ENCODE data around the gene TRIO. TPM values are rescaled to one million over a fixed set of nuclear protein-coding genes. Genes with fewer than 3 reads are reported as not detected.

Gene TRIO
- total and polyA plus RNA-seq, 2 of the 8 experiments (the other 6 are each of a cell fraction or from before 2014, with no cell fraction given) = 35.1 to 69.1 TPM

DNA sequence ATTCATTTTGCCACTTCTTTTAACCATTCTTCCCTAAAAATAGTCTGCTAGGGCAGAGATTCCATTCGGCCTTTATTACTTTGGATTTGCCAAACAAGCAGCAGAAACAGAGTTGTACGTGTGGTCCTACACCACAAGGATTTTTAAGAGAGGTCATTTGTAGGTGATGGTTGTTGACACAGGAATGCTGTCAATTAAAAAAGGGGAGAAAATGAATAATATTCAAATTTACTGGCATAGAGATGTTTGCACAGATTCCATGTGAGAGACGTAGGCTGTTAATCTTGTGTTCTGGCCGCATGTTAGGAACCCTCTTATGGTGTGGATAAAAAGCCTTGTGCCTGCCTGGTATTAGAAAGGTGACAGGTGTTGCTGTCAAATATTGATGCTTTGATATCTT is 34.9 kb downstream of the TRIO start:
- Histone ChIP-seq H4K91ac (replicated peaks; ENCODE audit: insufficient read length, low read length) (no peak overlapping the region), H2BK15ac (ENCODE audit: low read length) (no peak overlapping the region), H2BK12ac (ENCODE audit: low read depth, low read length) (no peak overlapping the region), H3K9me3 (ENCODE audit: insufficient read depth in 2 of 2, low read depth in 1 of 2, low read length in 1 of 2) (no peaks in the 10 kb centered on the region), H3K79me1 (ENCODE audit: low read depth, low read length) (peaks cover 14% of the 10 kb centered on the region), H2BK120ac (replicated peaks; ENCODE audit: low read depth, low read length) (no peak overlapping the region), H3K4me3 (ENCODE audit: extremely low read depth in 1 of 4, insufficient read depth in 2 of 4, low read depth in 3 of 4, low read length in 4 of 4) (no peak overlapping the region), H4K20me1 (replicated peaks in 1 of 2; ENCODE audit: control insufficient read depth in 1 of 2, insufficient read depth in 2 of 2, low read length in 2 of 2) (peaks cover 40 to 43% of the 10 kb centered on the region in 2 experiments), H3K23ac (ENCODE audit: insufficient read length) (no peak overlapping the region), H2BK20ac (ENCODE audit: low read length) (no peak overlapping the region), H3K36me3 (ENCODE audit: control insufficient read depth in 2 of 4, insufficient read depth in 4 of 4, low read length in 3 of 4) (no peaks in the 10 kb centered on the region), H3K14ac (ENCODE audit: insufficient read length) (no peak overlapping the region), H2AK5ac (ENCODE audit: low read depth, low read length) (no peak overlapping the region), H3K4ac (replicated peaks; ENCODE audit: insufficient read length, low read depth, low read length) (no peak overlapping the region), H3K23me2 (ENCODE audit: low read depth, low read length) (no peaks in the 10 kb centered on the region), H3K18ac (ENCODE audit: extremely low read depth, low read length) (no peak overlapping the region), H2BK5ac (ENCODE audit: low read depth, low read length) (no peak overlapping the region), H4K8ac (ENCODE audit: extremely low read depth, insufficient read depth, low read length) (no peak overlapping the region), H3K9ac (replicated peaks in 1 of 4; ENCODE audit: extremely low read depth in 1 of 4, low read depth in 3 of 4, low read length in 3 of 4) (no peak overlapping the region), H3K4me1 (replicated peaks in 1 of 4; ENCODE audit: control insufficient read depth in 3 of 4, insufficient read depth in 4 of 4, low read length in 3 of 4) (peaks cover 21 to 34% (median 26%) of the 10 kb centered on the region in 4 experiments), H3K79me2 (ENCODE audit: control insufficient read depth in 1 of 2, insufficient read depth in 2 of 2, low read length in 2 of 2) (peaks cover 6 to 96% of the 10 kb centered on the region in 2 experiments; a peak in 3 of 4 replicates), H3K56ac (replicated peaks; ENCODE audit: insufficient read length, low read depth, low read length) (no peak overlapping the region), H3K27me3 (replicated peaks in 1 of 4; ENCODE audit: control insufficient read depth in 3 of 4, extremely low read depth in 1 of 4, insufficient read depth in 3 of 4, low read length in 3 of 4) (no peaks in the 10 kb centered on the region), H3K4me2 (ENCODE audit: insufficient read depth in 1 of 2, low read depth in 2 of 2, low read length in 2 of 2) (peak overlapping the region; percentile 38 to 55; a peak in 2 of 4 replicates), H3K27ac (ENCODE audit: low read depth, low read length) (no peak overlapping the region), H2AFZ (ENCODE audit: low read length) (no peak overlapping the region), H4K5ac (ENCODE audit: insufficient read length, low read depth, low read length) (no peak overlapping the region)
- ChIA-PET POLR2A (ENCODE audit: partially characterized antibody) (no interaction called here), CTCF (ENCODE audit: partially characterized antibody) (interaction anchor here (1.2 kb wide), 1 partner anchor 21 kb away, joined by 4 read pairs; no protein-coding TSS in a partner anchor)
- WGBS, 2 experiments (ENCODE audit: extremely low coverage in 1 of 2, insufficient coverage in 1 of 2, insufficient read length in 1 of 2, insufficient replicate concordance in 2 of 2, low coverage in 1 of 2, low lambda C conversion rate in 2 of 2, missing lambda C conversion rate in 1 of 2) = 72% methylated on average over 4 of the region's 4 CpGs; no CpG with 5 or more reads in 1 of the 2 experiments
- DNase-seq (ENCODE audit: low read depth in 1 of 2, low spot score in 2 of 2) (no peak), FAIRE-seq (no peak)
- TF ChIP-seq TAF1 (IDR thresholded peaks at IDR 0.05; ENCODE audit: low read depth, low read length) (no peak), GTF2F1 (IDR thresholded peaks at IDR 0.05; ENCODE audit: borderline replicate concordance, low read depth, low read length) (no peak), CBX8 (IDR thresholded peaks at IDR 0.05; ENCODE audit: borderline replicate concordance, low read depth, low read length) (no peak), YY1 (IDR thresholded peaks at IDR 0.05; ENCODE audit: low read depth, low read length) (no peak), ZNF274 (IDR thresholded peaks at IDR 0.05; ENCODE audit: borderline replicate concordance, extremely low read depth, low read length) (no peak), HDAC6 (IDR thresholded peaks at IDR 0.05; ENCODE audit: low read depth, low read length) (no peak), EZH2 (IDR thresholded peaks at IDR 0.05; ENCODE audit: low read depth, low read length, severe bottlenecking) (no peak), NRF1 (IDR thresholded peaks at IDR 0.05; ENCODE audit: low read depth, low read length) (no peak)
